H1 (cell line): ENCODE data around the gene LCA5L.

Experiments
- CHD2 ChIP-seq: IDR thresholded peaks from 2 replicates; pipeline ENCODE4 v1.6.1; 2012; ENCODE audit warnings: low read length, improper control_type of control experiment
- MAX ChIP-seq: IDR thresholded peaks from 2 replicates; pipeline ENCODE4 v1.6.1; 2012; ENCODE audit warnings: inconsistent platforms
- RBBP5 ChIP-seq: IDR thresholded peaks from 2 replicates; pipeline ENCODE4 v1.7.1; 2012; ENCODE audit warnings: low read depth, mild to moderate bottlenecking, inconsistent platforms, low read length, moderate library complexity, borderline replicate concordance

- TF ChIP-seq CHD2 (no peak), RBBP5 (no peak), MAX (no peak)
Measured at GRCh38 chr21:39467746-39468145, 22.2 kb upstream of the LCA5L start.
